Umbilical cord (tissue), 2 donors: Measurements from ENCODE around the gene RIBC2. TPM values are rescaled to one million over a fixed set of nuclear protein-coding genes. Genes with fewer than 3 reads are reported as not detected.
"Not testable (repeated sequence)": the region's sequence is repeated elsewhere in the genome, so short reads cannot be mapped to it uniquely, and the experiment has no call there.

Experiments used
- DNase-seq: peaks from one replicate; pipeline ENCODE4 v3.0.0-alpha.2; 2015; ENCODE audit warnings: low spot score
- total RNA-seq: library from RNA; depleted of rRNA; stranded (reverse); fragments of >200 nt; gene quantifications from one replicate; pipeline ENCODE4 v1.2.3, GENCODE V29; 2014; ENCODE audit warnings: low replicate concordance; ENCODE audit not compliant: insufficient read depth

Gene RIBC2
- total RNA-seq, 1 donor from 2014 or later = not detected

DNA sequence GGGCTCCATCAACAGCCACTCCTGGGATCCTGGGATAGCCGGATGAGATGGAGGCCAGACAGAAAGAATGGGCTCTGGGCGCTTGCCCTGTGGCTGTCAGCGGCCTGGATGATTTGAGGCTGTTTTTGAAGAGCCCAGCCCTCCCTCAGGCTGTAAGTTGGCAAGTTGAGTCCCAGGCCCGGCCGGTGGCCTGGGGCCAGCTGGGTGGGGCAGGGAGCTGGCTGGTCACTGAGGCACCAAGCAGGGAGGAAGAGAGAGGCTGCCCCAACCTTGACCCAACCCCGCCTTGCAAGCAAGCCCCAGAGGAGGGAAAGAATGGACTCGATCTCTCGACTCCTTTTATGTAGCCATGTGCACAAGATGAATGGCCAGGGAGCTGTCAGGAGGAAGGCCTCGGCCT lies 34.9 kb downstream of the RIBC2 start:
- no peak for DNase-seq

DNA sequence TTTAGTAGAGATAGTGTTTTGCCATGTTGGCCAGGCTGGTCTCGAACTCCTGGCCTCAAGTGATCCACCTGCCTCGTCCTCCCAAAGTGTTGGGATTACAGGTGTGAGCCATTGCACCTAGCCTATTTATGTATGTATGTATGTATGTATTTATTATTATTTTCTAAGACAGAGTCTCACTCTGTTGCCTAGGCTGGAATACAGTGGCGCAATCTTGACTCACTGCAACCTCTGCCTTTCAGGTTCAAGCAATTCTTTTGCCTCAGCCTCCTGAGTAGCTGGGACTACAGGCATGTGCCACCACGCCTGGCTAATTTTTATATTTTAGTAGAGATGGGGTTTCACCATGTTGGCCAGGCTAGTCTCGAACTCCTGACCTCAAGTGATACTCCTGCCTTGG lies 35.9 kb downstream of the RIBC2 start:
- DNase-seq = not testable (repeated sequence)

DNA sequence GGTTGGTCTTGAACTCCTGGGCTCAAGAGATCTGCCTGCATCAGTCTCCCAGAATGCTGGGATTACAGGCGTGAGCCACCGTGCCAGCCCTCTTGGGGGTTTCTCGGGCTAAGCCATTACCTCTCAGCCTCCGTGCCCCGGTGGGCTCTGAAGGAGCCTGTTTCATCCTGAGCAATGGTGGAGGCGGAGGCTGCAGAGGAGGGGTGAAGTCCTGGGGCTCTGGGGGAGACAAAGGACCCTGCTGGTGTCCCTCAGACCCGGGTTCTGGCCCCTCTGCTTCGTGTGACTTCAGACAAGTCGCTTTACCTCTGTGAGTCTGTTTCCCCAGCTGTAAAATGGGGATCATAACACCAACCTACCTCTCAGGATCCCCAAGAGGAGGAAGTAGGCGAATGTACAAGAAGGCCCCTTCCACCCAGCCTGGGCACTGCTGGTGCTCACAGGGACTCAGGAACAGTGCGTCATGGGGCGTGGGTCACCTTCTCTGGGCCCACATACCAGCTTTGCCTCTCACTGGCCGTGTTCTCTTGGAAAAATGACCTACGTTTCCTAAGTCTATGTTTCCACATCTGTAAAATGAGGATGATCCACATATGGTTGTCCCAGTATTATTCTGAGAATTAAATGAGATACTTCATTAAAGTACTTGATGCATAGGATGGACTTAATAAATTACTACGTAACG lies 36.8 kb downstream of the RIBC2 start:
- no peak for DNase-seq

DNA sequence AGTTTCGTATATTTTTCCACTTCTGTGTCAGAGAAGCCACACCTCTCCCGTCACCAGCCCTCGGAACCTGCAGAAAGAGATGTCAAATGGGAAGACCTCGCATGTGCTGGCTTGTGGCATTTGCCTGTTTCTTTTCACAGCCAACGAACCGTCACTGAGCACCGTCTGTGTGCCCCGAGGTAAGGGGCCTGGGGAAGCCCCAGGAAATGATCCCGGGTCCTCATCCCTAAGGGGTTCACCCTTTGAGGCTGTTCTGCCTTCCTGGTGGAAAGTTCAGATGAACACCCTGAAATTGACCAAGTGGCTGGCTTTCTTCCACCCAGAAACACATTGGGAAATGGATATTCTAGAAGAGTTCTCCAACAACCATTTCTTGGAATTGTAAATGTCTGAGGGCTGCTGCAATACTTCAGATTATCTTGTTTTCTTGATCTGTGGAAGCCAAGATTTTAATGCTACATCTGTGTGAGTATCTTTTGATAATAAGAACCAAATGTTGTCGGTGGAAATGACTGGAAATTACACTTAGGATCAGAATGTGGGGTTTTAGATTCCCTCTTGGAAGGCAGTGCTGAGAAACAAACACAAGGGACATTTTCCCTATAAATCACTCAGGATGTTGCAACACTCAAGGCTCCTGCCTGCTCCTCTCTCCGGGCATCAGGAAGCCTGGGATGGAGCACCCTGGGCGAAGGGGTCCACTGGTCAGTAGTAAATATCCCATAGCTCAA lies 37.6 kb downstream of the RIBC2 start:
- DNase-seq = peak; percentile 97

DNA sequence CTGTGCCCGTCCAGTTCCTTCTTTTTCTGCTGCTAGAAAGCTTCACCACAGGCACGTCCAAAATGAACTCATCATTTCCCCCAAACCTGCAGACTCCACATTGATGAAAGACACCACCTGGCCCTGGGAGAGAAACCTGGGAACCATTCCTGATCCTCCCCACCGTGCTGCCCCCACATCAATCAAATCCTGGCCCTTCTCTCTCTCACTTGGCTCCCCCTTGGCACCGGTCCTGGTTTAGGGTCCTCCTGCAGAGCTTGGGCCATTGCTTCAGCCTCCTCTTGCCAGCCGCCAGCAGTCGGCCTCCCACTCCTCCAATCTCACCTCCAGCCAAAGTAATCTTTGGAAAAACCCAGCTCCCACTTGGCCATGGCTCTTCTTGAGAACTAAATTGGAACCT lies 38.5 kb downstream of the RIBC2 start:
- DNase-seq = no peak

DNA sequence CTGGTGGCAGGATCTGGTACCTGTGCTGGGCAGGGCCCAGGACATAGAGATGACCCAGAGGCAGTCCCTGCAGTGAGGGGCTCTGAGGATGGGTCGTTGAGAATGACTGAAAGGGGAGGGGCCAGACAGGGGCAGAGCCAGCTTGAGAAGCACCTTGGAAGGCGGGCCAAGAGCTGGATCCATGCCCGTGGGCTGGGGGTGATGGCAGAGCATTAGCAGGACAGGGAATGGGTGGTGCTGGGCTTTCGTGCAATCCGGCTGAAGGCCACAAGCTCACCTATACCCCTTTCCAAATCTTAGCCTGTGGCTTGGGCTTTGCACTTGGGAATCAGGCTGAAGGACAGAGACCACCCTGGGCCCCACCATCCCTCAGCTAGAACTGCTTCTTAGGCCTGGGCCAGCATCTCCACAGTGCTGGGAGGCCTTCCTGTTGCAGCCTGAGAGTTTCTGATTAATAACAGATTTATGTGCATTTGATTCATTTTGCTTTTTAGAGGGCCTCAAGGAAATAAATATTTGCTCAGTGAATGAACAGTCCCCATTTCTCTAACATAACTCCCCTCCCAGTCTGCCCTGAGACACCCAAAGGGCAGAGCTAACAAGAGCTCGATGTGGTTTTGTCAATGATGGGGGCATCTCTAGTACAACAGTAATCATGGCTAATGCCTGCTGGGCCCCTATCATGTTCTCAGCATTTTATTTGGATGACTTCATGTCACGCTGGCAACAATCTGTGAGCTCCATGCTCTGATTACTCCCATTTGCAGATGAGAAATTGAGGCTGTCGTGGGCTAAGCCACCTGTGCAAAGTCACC lies 39.3 kb downstream of the RIBC2 start:
- DNase-seq = peak; percentile 62

DNA sequence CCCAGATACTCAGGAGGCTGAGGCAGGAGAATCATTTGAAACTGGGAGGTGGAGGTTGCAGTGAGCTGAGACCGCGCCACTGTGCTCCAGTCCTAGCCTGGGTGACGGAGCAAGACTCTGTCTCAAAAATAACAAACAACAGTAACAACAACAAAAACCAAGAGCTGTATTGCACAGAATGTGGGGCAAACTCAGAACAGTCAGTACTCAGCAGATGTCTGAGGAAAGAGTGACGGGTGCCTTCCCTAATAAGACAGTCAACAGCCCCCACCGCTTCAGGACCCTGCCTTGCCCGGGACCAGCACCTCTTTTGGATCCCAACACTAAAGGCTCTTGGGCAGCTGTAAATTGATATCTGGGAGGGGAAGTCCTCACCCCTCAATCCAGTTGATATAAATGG lies 40.3 kb downstream of the RIBC2 start:
- no peak for DNase-seq

DNA sequence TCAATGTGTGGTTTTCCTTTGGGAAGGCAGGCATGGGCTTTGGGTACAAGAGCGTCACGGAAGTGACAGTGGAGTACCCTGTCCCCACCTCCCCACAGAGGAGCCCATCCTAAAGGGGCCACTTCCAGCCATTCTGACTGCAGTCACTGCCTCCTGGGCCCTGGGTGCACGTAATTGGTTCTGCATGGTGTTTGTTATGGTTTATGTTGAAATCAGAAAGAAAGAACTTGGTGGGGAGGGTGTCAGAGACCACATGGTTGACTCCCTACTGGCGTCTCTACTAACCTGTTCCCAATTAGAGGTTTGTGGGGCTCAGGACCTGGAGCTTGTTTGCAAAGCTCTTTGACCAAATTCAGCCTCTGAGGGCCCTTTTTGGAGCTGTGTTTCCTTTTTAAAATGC lies 40.8 kb downstream of the RIBC2 start:
- DNase-seq = no peak

DNA sequence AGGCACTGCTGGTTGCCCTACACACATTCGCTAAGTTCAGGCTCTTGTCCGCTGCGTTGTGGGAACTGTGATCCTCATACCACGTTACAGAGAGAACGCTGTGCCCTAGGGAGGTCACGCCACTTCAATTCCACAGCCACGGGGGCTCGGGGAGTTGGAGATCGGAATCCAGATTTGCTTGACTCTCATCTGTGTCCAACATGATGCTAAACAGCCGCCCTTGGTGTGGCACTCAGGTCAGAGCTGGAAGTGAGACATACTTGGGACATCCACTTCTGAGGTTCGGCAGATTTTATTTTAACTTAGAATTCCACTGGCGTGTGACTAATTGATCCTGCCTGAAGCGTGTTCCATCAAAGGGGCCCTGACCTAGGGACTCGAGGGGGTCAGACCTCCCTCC lies 41.7 kb downstream of the RIBC2 start:
- DNase-seq = no peak

DNA sequence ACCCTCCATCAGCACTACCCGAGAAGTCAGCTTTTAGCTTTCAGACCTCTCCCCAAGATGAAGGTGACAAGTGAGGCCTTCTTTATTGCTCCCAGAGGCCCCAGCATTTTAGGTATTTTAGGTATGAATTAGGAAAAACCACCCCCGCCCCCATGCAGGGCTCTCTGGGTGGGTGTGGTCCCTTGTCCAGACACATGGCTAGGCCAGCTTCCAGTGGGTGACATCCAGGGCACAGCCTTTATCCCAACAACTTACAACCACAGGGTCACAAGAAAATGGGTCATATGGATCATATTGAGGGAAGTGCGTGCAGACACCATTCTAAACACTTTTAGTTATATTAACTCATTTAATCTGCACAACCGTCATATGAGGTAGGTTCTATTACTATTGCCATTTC lies 42.1 kb downstream of the RIBC2 start:
- DNase-seq = no peak

DNA sequence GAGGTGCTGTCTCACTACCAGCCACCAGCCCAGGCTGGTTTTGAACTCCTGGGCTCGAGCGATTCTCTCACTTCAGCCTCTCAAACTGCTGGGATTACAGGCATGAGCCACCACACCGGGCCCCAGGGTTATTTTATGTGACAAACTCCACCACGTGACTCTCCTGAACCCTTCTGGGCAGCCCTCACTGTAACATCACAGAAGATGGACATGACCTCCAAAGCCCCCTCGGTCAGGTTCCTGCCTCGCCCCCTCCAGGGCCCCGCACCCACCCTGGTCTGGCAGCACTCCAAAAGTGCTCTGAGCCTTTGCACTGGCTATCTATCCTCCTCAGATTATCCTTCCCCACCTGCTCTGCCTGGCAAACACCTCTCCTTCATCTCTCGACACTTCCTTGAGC lies 43.3 kb downstream of the RIBC2 start:
- DNase-seq = no peak

DNA sequence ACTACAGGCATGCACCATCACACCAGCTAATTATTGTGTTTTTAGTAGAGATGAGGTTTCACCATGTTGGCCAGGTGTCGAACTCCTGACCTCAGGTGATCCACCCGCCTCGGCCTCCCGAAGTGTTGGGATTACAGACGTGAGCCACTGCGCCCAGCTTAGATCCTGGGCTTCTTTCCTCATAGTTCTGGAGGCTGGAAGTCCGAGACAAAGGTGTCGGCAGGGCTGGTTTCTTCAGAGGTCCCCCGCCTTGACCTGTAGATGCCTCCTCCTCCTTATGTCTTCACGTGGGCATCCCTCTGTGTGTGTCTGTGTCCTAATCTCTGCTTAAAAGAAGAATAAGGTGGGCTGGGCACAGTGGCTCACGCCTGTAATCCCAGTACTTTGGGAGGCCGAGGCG lies 45.0 kb downstream of the RIBC2 start:
- no peak for DNase-seq

DNA sequence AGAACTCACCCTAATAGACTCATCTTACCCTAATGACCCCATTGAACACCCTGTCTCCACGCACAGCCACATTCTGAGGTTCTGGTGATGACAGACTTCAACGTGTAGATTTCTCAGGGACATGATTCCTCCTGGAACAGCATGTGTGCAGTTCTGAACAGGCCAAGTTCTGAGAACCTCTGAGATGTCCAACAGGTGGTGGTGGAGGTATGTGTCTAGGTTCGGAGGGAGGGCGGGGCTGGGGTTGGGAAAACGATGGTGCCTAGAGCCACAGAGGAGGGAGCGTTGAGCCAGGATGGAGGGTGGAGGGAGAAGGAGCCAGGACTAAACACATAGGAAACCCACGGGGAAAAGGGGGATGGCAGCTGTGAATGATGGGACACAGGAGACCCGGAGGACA lies 45.7 kb downstream of the RIBC2 start:
- DNase-seq = no peak

DNA sequence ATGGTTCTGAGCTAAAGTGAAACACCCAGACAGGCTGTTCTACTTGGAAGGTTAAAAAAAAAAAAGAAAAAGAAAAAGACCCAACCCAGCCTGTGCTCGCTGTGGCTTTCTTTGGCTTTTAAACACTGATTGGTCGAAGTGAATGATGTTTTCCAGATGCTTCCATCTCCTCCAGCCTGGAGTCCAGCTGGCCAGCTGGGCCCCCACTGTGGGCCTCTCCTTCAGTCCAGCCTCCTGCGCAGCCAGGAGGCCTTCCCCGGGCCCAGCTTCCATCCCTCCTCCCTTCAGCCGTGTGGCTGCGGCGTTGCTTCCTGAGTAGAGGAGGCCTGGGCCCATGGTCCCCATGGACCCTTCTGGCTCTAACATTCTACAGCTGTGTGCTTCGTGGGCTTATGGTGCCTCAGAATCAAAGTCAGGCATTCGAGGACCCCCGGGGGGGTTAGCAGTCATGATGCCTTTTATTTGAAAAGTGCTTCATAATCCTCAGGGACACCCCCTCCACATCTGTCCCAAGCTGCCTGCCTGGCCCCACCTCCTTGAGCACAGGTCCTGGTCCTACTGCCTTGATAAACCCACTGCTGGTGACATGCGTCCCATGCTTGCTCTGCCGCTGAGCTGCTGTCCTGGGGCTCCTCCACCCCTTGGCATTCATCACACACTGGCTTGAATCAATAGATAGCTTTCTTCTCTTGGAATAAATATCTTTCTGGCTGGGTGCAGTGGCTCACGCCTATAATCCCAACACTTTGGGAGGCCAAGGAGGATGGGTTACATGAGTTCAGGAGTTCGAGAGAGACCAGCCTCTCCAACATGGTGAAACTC lies 47.0 kb downstream of the RIBC2 start:
- peak; percentile 98 for DNase-seq

DNA sequence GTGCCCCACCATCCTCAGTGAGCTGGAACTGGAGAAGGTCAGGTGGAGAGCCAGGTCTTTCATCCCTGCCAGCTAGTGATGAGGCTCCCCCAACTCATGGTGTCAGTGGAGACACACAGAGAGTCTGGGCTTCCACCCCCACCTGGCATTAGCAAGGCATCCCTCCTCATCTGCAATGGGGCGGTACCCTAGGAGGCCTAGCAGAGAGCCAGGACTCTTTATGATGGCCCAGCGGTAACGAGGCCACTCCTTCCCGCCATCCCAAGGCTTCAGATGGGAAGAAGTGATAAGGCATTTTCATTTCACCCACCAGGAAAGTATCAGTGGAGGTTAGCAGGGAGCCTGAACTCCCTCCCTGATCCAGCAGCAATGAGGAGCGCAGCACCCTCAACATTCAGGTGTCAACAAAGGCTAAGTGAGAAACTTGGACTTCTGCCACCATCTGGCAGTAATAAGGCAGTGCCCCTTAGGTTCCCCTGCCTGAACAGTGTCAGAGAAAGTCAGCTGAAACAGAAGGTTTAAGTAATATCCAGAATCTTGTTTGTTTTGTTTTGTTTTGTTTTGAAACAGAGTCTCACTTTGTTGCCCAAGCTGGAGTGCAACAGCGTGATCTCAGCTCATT lies 48.7 kb downstream of the RIBC2 start:
- DNase-seq = no peak

DNA sequence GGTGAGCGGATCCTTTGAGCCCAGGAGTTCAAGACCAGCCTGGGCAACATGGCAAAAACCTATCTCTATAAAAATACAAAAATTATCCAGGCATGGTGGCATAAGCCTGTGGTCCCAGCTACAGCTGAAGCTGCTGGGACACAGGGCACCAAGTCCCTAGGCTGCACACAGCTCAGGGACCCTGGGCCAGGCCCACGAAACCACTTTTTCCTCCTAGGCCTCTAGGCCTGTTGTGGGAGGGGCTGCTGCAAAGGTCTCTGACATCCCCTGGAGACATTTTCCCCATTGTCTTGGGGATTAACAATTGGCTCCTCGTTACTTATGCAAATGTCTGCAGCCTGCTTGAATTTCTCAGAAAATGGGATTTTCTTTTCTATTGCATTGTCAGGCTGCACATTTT lies 50.2 kb downstream of the RIBC2 start:
- not testable (repeated sequence) for DNase-seq

DNA sequence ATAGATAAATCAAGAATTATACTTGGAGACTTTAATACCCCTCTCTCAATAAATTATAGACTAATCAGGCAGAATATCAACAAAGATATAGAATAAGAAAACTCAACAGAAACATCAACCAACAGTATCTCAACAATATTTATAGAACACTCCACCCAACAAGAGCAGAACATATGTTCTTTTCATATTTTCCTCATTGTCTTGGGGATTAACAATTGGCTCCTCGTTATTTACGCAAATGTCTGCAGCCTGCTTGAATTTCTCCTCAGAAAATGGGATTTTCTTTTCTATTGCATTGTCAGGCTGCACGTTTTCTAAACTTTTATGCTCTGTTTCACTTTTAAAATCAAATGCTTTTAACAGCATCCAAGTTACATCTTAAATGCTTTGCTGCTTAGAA lies 52.1 kb downstream of the RIBC2 start:
- DNase-seq = no peak

DNA sequence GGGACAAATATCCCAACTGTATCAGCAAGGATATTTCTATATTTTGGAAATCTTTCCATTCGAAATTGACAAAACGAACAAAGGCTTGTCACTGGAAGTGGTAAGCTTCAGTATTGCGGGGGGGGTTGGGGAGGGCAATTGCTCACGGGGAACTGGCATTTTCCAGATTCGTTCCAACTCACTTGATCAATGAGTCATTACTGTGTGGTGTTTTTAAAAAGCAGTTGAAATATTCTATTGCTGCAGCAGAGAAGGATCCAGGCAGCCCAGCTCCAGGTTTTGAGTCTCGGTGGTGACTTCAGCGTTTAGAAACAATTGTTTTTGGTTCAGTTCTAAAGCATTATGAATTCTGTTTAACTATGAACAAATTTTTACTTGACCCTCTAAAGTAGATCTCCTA lies 55.4 kb downstream of the RIBC2 start:
- DNase-seq = no peak

DNA sequence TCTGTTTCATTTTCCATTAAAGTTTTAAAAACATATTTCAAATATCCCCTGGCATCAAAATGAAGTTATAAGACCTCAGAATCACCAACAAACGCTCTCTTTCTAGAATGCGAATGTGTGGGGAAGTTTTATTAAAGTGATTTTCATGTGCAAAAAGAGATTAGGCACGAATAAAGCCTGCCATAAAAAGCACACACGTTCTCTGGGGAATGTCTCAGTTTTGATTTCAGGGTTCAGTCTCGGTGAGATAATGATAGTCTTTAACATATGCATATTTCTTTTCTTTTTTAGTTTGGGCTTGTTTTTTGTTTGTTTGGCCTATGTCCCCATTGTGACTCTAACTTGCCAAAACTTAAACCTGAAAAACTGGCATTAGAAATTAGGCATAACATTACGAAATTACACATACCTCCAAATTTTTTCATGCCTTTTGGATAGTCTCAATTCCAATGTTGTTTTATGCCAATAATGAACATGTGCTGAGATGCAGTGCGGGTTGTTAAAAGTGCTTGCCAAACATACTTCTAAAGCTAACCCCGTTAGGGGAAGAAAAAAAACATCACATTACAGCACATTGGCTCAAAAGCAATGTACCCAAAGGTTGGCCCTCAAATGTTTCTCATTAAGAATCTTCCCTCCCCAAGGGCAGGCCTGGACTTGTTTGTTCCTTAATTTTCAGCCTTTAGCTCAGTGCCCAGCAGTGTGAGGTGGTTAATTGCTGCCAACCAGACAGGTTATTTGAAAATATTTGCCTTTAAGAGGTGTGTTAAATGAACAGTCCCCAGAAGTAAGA lies 56.0 kb downstream of the RIBC2 start:
- peak; percentile 61 for DNase-seq

DNA sequence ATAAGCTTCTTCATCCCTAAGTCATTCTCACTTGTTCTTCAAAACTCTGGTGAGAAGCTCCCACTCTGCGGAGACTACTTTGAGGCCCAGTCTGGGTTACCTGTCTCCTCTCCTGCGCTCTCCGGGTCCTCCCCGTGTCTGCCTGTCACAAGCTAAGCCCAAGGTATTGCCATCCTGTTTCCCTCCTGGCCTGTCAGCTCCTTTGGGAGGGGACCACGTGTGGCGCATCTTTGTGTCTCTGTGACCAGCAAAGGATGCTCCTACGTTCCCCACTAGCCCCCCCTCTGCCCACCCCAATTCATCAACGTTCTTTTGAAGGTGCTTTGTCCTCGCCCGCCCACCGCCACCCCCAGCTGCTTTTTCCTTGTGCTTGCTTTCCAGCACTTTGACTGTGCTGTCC lies 57.4 kb downstream of the RIBC2 start:
- no peak for DNase-seq
